Liver (tissue), 9 donors: ENCODE data around the gene DDR1. TPM values are rescaled to one million over a fixed set of nuclear protein-coding genes. Genes with fewer than 3 reads are reported as not detected.

Experiments
- DNase-seq: peaks from one replicate; pipeline ENCODE4 v3.0.0-alpha.2; 2017; ENCODE audit warnings: low spot score
- H3K27ac ChIP-seq, 2 donors: one replicate each; pipeline ENCODE4 v1.7.0; 2013; ENCODE audit warnings: inconsistent platforms in 2 of 2, low read length in 2 of 2, control low read depth in 1 of 2, low read depth in 1 of 2, mild to moderate bottlenecking in 1 of 2
- H3K27me3 ChIP-seq, 4 donors: one replicate each; pipeline versions ENCODE4 v1.6.1 to v1.7.0; 2013; ENCODE audit warnings: low read length in 3 of 4, inconsistent platforms in 1 of 4, mild to moderate bottlenecking in 1 of 4, moderate library complexity in 1 of 4; ENCODE audit not compliant: control insufficient read depth in 4 of 4, insufficient read depth in 4 of 4
- H3K36me3 ChIP-seq, 4 donors: one replicate each; pipeline versions ENCODE4 v1.6.1 to v1.7.0; 2013; ENCODE audit warnings: low read length in 3 of 4, mild to moderate bottlenecking in 3 of 4, low read depth in 1 of 4, moderate library complexity in 1 of 4; ENCODE audit not compliant: control insufficient read depth in 4 of 4, insufficient read depth in 3 of 4
- H3K4me1 ChIP-seq, 4 donors: one replicate each; pipeline versions ENCODE4 v1.6.1 to v1.7.0; 2013; ENCODE audit warnings: low read length in 3 of 4, mild to moderate bottlenecking in 3 of 4, moderate library complexity in 1 of 4; ENCODE audit not compliant: control insufficient read depth in 4 of 4, insufficient read depth in 4 of 4
- H3K4me3 ChIP-seq, 3 donors: one replicate each; pipeline versions ENCODE4 v1.6.1 to v1.7.0; 2013; ENCODE audit warnings: low read length in 3 of 3, control low read depth in 1 of 3, low read depth in 1 of 3, mild to moderate bottlenecking in 1 of 3
- H3K9ac ChIP-seq, 2 donors: one replicate each; pipeline ENCODE4 v1.7.0; 2013; ENCODE audit warnings: low read length in 2 of 2, mild to moderate bottlenecking in 2 of 2, moderate library complexity in 2 of 2, control low read depth in 1 of 2, low read depth in 1 of 2
- H3K9me3 ChIP-seq, 4 donors: one replicate each; pipeline versions ENCODE4 v1.6.1 to v1.7.0; 2013; ENCODE audit warnings: low read length in 3 of 4; ENCODE audit not compliant: control insufficient read depth in 4 of 4
- ATF3 ChIP-seq: IDR thresholded peaks from 2 replicates; pipeline ENCODE4 v1.6.1; 2016; ENCODE audit warnings: antibody characterized with exemption
- FOXA2 ChIP-seq: IDR thresholded peaks from 2 replicates; pipeline ENCODE4 v1.6.1; 2016; ENCODE audit warnings: antibody characterized with exemption
- GABPA ChIP-seq, 2 donors: IDR thresholded peaks in 1 of 2; conservative IDR thresholded peaks in 1 of 2; 2 replicates each; pipeline ENCODE4 v1.6.1; 2016; ENCODE audit warnings: antibody characterized with exemption in 2 of 2, mild to moderate bottlenecking in 1 of 2, moderate library complexity in 1 of 2
- HNF4A ChIP-seq, 2 donors: conservative IDR thresholded peaks; 2 replicates each; pipeline ENCODE4 v1.6.1; 2016; ENCODE audit warnings: antibody characterized with exemption in 2 of 2, mild to moderate bottlenecking in 2 of 2
- JUND ChIP-seq, 2 donors: IDR thresholded peaks; 2 replicates each; pipeline ENCODE4 v1.6.1; 2016; ENCODE audit warnings: antibody characterized with exemption in 2 of 2
- RAD21 ChIP-seq, 2 donors: IDR thresholded peaks; 2 replicates each; pipeline ENCODE4 v1.6.1; 2016; ENCODE audit warnings: antibody characterized with exemption in 2 of 2, mild to moderate bottlenecking in 2 of 2
- REST ChIP-seq: IDR thresholded peaks from 2 replicates; pipeline ENCODE4 v1.6.1; 2016; ENCODE audit warnings: antibody characterized with exemption, mild to moderate bottlenecking
- SP1 ChIP-seq: IDR thresholded peaks from 2 replicates; pipeline ENCODE4 v1.6.1; 2018; ENCODE audit warnings: antibody characterized with exemption, mild to moderate bottlenecking
- TAF1 ChIP-seq: conservative IDR thresholded peaks from 2 replicates; pipeline ENCODE4 v1.6.1; 2016; ENCODE audit warnings: antibody characterized with exemption, mild to moderate bottlenecking
- YY1 ChIP-seq: IDR thresholded peaks from 2 replicates; pipeline ENCODE4 v1.6.1; 2016; ENCODE audit warnings: antibody characterized with exemption, mild to moderate bottlenecking
- ZBTB33 ChIP-seq: IDR thresholded peaks from 2 replicates; pipeline ENCODE4 v1.6.1; 2016; ENCODE audit warnings: antibody characterized with exemption
- whole genome bisulfite sequencing: extraction: QIAGEN DNeasy Blood & Tissue Kit; methylation state at CpG from one replicate; pipeline ENCODE4 v1.1.7; 2013; 5-methylcytosine and 5-hydroxymethylcytosine counted together
- polyA plus RNA-seq, 2 donors: library from polyadenylated mRNA; stranded (reverse) in 1 of 2; unstranded in 1 of 2; fragments of 200-250 nt in 1 of 2; fragments of >200 nt in 1 of 2; fragmentation: Nextera tagmentation in 1 of 2; extraction: Ambion mirVana in 1 of 2; gene quantifications; one replicate each; pipeline versions ENCODE4 v1.2.1 to v1.2.3, GENCODE V29; 2013 to 2015
- total RNA-seq, 2 donors: library from RNA; depleted of rRNA; stranded (reverse); fragments of >200 nt; gene quantifications; one replicate each; pipeline ENCODE4 v1.2.3, GENCODE V29; 2014
- TF ChIP-seq, protein P1 (sequence below): IDR thresholded peaks from 2 replicates; pipeline ENCODE4 v1.6.1; 2016; ENCODE audit warnings: antibody characterized with exemption
- donor health status: healthy.
- donor health status: healthy.
- donor health status: healthy.
- donor health status: healthy.
- donor health status: healthy.

The DDR1 gene
- total and polyA plus RNA-seq, 4 donors: 1.2 to 5.3 (median 4.4) TPM

GRCh38 chr6:30914076-30914853 lies 29.9 kb downstream of the DDR1 start, which contains the start of gene VARS2 (continued):
- TF ChIP-seq REST: peak; percentile 79
- TF ChIP-seq RAD21 (IDR thresholded peaks at IDR 0.05): peak; percentile 67 to 68
- TF ChIP-seq HNF4A (conservative IDR thresholded peaks at IDR 0.05): peak; percentile 80 to 95
- no peak for TF ChIP-seq JUND (IDR thresholded peaks at IDR 0.05)
- TF ChIP-seq ZBTB33: no peak
- TF ChIP-seq, protein P1, sequence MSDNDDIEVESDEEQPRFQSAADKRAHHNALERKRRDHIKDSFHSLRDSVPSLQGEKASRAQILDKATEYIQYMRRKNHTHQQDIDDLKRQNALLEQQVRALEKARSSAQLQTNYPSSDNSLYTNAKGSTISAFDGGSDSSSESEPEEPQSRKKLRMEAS: no peak
- no peak for TF ChIP-seq ATF3

GRCh38 chr6:30914854-30915590 lies 30.7 kb downstream of the DDR1 start:
- no peak for DNase-seq
- WGBS: 27% methylated on average over 17 of the region's 17 CpGs
- peaks cover 3 to 32% (median 21%) of the 10 kb centered on the region in 4 donors for H3K36me3 ChIP-seq

More at GRCh38 chr6:30914854-30915590, 30.7 kb downstream of the DDR1 start:
- Histone ChIP-seq H3K27ac (peak overlapping the region; percentile 91), H3K4me1 (peaks cover 0 to 41% (median 26%) of the 10 kb centered on the region in 4 donors), H3K27me3 (no peaks in the 10 kb centered on the region), H3K4me3 (peak overlapping the region; percentile 63 to 75 (median 75)), H3K9ac (peak overlapping the region; percentile 83 to 85), H3K9me3 (no peaks in the 10 kb centered on the region)
- TF ChIP-seq FOXA2 (no peak), TAF1 (no peak), SP1 (no peak), GABPA (IDR thresholded peaks at IDR 0.05 in 1 of 2, conservative IDR thresholded peaks at IDR 0.05 in 1 of 2) (no peak), REST (no peak), YY1 (no peak), HNF4A (conservative IDR thresholded peaks at IDR 0.05) (no peak)
- TF ChIP-seq, protein P1: no peak
